SJCRH30 (cell line): ENCODE measurements around the gene ST6GAL2. TPM values are rescaled to one million over a fixed set of nuclear protein-coding genes. Genes with fewer than 3 reads are reported as not detected.

Experiments used
- DNase-seq, 2 experiments: peaks; one replicate each; pipeline ENCODE4 v3.0.0-alpha.2; 2015 to 2020
- H3K27ac ChIP-seq: fragments of 250-450 bp; sonication (Bioruptor Pico); 2 replicates; pipeline ENCODE4 v1.5.1; 2020; ENCODE audit warnings: mild to moderate bottlenecking, moderate library complexity
- H3K27me3 ChIP-seq: fragments of 250-450 bp; sonication (Bioruptor Pico); 2 replicates; pipeline ENCODE4 v1.5.1; 2020; ENCODE audit warnings: mild to moderate bottlenecking, moderate library complexity
- H3K36me3 ChIP-seq: fragments of 250-450 bp; sonication (Bioruptor Pico); 2 replicates; pipeline ENCODE4 v1.5.1; 2020; ENCODE audit warnings: mild to moderate bottlenecking, moderate library complexity
- H3K4me1 ChIP-seq: fragments of 250-450 bp; sonication (Bioruptor Pico); 2 replicates; pipeline ENCODE4 v1.5.1; 2020; ENCODE audit warnings: mild to moderate bottlenecking, moderate library complexity
- H3K4me3 ChIP-seq: fragments of 250-450 bp; sonication (Bioruptor Pico); 2 replicates; pipeline ENCODE4 v1.5.1; 2020; ENCODE audit warnings: mild to moderate bottlenecking, moderate library complexity
- H3K9me3 ChIP-seq: fragments of 250-450 bp; sonication (Bioruptor Pico); replicated peaks from 2 replicates; pipeline ENCODE4 v1.5.1; 2020; ENCODE audit warnings: mild to moderate bottlenecking, moderate library complexity
- total RNA-seq: library from RNA; depleted of rRNA; stranded (reverse); fragments of >200 nt; shearing (Covaris generic); gene quantifications from 2 replicates; pipeline ENCODE4 v1.2.3, GENCODE V29; 2014

ST6GAL2 gene
- total RNA-seq, 1 experiment from 2014 or later = 1.7 TPM

DNA sequence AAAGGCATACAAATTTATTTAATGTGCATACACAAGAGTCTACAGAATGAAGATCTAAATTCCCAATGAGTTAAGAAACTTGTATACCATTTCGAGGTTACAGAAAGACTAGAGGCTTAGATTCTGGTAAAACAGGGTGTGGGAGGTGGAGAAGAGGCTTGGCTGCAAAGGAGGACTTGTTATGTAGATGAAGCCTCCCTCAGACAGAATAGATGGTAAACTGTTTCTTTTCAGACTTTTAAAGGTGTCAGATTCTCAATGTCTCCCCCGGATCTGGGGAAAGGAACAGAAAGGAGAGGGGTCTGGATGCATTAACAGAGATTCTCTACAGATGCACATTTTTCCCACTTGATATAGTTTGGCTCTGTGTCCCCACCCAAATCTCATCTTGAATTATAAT is 126.0 kb downstream of the ST6GAL2 start:
- no peaks in the 10 kb centered on the region for H3K27me3 ChIP-seq
- H3K36me3 ChIP-seq = no peaks in the 10 kb centered on the region
- no peak overlapping the region for H3K27ac ChIP-seq
- H3K9me3 ChIP-seq = no peaks in the 10 kb centered on the region
- no peak overlapping the region for H3K4me3 ChIP-seq
- no peaks in the 10 kb centered on the region for H3K4me1 ChIP-seq
- DNase-seq = no peak

DNA sequence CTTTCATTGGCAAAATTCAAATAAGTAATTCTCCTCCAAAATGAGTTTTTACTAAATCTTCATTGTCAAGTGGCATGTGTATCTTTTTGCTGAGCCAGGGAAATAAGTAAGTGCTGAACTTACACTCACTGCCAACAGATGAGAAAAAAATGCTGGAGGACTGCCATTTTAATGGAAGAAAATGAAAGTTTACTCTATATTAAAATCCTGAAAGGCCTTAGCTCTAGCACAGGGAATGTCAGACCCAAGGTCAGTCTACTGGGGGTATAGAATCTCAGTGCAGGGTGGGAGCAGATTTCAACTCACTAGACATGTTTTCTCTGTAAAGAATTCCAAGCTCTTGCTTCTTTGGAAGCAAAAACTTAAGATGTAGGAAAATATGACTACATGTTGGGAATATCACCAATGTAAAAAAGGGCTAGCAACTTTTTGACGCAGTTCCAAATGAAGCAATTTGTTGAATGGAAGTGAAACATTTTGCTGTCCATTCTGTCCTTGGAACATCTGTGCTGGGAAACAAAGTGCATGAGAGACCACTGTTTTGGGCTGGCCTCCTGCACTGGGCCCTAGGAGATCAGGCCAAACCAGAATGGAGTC is 127.0 kb downstream of the ST6GAL2 start:
- DNase-seq = no peak
- Histone ChIP-seq H3K4me3 (no peak overlapping the region), H3K9me3 (no peaks in the 10 kb centered on the region), H3K4me1 (no peaks in the 10 kb centered on the region), H3K27me3 (no peaks in the 10 kb centered on the region), H3K27ac (no peak overlapping the region), H3K36me3 (no peaks in the 10 kb centered on the region)
